Right renal pelvis (tissue), 4 donors: ENCODE results near the gene ATP11A. TPM values are rescaled to one million over a fixed set of nuclear protein-coding genes. Genes with fewer than 3 reads are reported as not detected.

Experiments used
- DNase-seq, 4 donors: peaks; one replicate each; pipeline ENCODE4 v3.0.0-alpha.2; 2013; ENCODE audit warnings: low read depth in 4 of 4, low spot score in 3 of 4, missing footprints in 1 of 4
- polyA plus RNA-seq, 4 donors: library from polyadenylated mRNA; unstranded; fragments of 120-200 nt; gene quantifications; one replicate each; pipeline ENCODE4 v1.2.1, GENCODE V29; 2013; ENCODE audit not compliant: insufficient read length in 4 of 4

Gene ATP11A
- polyA plus RNA-seq, 4 donors, result 47.2 to 53.3 (median 48.0) TPM

GRCh38 chr13:112721198-112722104, 31.6 kb downstream of the ATP11A start:
- DNase-seq, result no peak

GRCh38 chr13:112722433-112723263, 32.8 kb downstream of the ATP11A start:
- DNase-seq, result no peak

DNA sequence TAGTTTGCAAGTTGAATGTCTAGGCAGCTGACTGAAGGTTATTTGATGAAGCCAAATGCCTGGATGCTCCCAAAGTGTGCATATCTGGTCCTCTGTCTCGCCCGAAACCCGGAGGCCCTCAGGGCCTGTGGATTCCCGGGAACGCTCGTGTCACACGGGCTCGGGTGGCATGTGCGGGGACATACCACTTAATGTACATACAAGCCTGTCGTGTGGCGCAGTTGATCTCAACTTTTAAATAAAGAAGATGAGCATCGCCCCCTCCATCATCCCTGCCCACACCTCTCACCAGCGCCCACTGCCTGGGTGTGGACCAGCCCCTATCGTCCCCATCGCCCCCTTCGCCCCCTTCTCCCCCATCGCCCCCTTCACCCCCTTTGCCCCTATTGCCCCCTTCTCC, 33.9 kb downstream of the ATP11A start:
- DNase-seq, result no peak

- no peak for DNase-seq
These were observed 35.0 kb downstream of the ATP11A start for GRCh38 chr13:112724788-112725345.

GRCh38 chr13:112725346-112726015, 35.6 kb downstream of the ATP11A start:
- no peak for DNase-seq

DNA sequence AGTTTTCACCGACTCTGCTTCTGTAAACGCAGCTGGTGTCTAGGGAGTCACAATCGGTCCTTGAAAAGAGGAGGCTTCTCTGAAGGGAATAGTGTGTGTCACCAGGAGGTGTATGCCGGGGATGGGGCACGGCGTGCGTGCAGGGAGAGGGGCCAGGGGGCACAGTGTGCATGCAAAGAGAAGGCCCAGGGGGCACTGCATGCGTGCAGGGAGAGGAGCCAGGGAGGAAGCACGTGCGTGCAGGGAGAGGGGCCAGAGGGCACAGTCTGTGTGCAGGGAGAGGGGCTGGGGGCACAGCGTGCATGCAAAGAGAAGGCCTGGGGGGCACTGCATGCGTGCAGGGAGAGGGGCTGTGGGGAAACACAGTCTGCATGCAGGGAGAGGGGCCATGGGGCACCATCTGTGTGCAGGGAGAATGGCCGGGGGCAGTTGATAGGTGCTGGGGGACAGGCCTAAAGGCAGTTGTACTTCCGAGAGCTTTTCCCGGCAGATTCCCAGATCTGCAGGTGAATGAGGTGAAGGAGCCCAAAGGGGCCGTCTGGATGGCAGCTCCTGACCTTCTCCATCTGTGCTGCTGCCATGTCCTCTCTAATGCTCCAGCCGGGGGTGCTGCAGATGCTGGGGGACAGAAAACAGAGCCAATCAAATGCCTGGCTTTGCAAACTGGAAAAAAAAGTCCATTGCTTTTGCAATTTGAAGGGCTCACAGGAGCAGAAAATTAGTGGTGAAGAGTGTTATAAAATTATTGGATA, 36.4 kb downstream of the ATP11A start:
- no peak for DNase-seq

DNA sequence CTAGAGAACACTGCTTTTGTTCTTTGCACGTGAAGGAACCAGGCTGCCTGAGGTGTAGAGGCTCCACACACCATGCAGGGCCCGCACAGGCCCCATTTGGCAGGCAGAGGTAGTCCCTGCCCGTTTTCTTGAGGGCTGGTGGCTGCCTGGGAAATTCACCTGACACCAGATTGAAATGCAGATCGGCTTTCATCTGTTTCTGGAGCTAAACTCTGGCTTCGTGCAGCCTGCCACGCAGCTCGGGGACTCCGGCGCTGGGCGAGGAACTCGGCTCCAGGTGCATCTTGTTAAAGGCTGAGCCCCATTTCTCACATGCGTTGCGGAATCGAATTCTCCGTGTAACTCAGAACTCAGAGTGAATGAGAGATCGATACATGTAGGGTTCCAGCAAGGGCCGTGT, 37.7 kb downstream of the ATP11A start:
- no peak for DNase-seq

DNA sequence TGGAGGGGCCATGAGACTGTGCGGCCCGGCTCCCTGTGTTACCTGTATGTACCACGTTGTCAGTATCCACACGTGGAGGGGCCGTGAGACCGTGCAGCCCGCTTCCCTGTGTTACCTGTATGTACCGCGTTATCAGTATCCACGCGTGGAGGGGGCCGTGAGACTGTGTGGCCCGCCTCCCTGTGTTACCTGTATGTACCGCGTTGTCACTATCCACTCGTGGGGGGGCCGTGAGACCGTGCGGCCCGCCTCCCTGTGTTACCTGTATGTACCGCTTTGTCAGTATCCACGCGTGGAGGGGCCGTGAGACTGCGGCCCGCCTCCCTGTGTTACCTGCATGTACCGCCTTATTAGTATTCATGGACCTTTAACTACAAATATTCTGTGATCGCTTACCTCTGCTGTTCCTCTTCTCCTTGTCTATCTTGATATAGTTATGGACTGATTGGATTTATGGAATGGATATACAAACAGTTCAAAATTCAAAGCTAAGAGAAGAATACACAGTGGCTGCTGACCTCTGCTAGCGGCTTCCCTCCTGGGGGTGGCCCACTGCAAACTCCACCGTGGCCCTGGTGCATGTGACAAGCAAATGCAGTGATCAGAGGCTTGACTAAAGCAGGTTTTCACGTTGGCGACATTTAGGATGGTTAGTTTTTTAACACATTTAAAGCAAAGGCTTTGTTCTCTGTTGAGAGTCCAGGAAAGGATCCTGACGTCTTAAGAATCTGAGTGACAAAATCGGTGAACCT, 38.7 kb downstream of the ATP11A start:
- no peak for DNase-seq

DNA sequence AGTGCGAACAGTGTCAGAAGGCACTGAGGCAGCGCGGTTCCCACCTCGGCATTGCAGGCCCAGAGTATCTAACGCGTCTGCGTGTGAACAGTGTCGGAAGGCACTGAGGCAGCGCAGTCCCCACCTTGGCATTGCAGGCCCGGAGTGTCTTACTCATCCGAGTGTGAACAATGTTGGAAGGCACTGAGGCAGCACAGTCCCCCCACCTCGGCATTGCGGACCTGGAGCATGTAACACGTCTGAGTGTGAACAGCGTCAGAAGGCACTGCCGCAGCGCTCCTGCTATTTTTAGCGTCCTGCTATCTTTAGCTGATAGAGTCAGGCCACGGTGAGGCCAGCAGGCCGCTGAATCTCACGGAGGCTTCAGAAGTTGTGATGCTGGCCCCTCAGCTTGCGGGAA, 39.6 kb downstream of the ATP11A start:
- no peak for DNase-seq

- DNase-seq, result no peak
These were observed 40.4 kb downstream of the ATP11A start for GRCh38 chr13:112730157-112730671.

GRCh38 chr13:112731667-112732616, 42.1 kb downstream of the ATP11A start:
- no peak for DNase-seq

DNA sequence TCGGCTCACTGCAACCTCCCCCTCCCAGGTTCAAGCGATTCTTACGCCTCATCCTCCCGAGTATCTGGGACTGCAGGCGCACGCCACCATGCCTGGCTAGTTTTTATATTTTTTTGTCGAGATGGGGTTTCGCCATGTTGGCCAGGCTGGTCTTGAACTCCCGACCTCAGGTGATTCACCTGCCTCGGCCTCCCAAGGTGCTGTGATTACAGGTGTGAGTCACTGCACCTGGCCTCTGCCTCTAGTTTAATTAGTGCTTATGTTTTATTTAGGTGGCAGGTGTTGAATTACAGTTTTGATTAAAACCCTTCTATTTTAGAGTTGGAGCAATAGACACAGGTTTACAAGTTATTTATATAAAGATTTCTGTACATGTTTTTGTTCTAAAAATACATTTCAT, 42.8 kb downstream of the ATP11A start:
- DNase-seq, result no peak

DNA sequence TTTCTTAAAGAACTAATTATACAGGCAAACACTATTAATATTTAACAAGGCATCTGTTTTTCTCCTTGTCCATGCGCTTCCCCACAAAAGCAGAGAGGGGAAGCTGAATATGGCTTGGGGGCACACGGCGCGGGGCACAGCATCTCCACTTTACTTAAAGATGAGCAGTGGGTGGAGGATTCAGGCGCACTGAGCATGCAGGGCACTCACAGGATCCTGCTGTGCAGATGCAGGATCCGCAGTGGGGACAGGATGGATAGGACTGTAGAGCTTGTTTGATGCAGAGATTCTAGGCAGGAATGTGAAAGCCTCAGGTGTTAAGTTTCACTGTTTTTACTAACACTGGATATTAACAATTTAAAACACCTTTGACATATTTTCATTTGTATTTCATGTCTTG, 43.3 kb downstream of the ATP11A start:
- DNase-seq, result no peak

GRCh38 chr13:112733661-112734379, 44.0 kb downstream of the ATP11A start:
- DNase-seq, result no peak

GRCh38 chr13:112734696-112735547, 45.1 kb downstream of the ATP11A start:
- DNase-seq, result no peak

DNA sequence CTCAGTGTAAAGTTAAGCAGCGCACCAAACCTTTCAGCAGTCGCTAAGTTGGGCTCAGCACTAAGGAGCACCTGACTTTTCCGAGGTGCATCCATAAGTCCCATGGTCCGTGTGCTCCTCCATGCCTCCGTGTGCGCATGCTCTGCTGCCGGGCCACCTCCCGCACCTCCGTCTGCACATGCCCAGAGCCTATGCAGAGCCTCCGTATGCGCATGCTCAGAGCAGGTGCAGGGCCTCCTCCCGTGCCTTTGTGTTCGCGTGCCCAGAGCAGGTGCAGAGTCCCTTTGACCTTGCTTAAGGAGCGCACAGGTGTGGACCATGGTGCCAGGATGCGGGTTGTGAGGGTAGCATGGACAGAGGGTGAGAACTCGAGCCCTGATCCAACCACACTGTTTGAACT, 46.0 kb downstream of the ATP11A start:
- DNase-seq, result no peak
